H1 (cell line): Measurements from ENCODE around the gene MTMR4. TPM values are rescaled to one million over a fixed set of nuclear protein-coding genes. Genes with fewer than 3 reads are reported as not detected.

Experiments
- CTCF ChIA-PET: fragments of 300-600 bp; sonication (Branson Sonifier 250); formaldehyde crosslinking; loops from one replicate; lab custom pipeline; 2021; ENCODE audit not compliant: partially characterized antibody; lab: Charles Lee
- POLR2A ChIA-PET: fragments of 300-600 bp; sonication (Branson Sonifier 250); formaldehyde crosslinking; loops from one replicate; lab custom pipeline; 2021; ENCODE audit warnings: inconsistent platforms; ENCODE audit not compliant: partially characterized antibody; lab: Charles Lee
- DNase-seq, 2 experiments: peaks; one replicate each; pipeline versions ENCODE4 v3.0.0 to v3.0.0-alpha.2; 2010 to 2022; ENCODE audit warnings: low spot score in 2 of 2, low read depth in 1 of 2, mixed read lengths in 1 of 2
- FAIRE-seq: peaks from 2 replicates; lab custom pipeline; 2011; peaks lifted over from hg19 to GRCh38; lab: Jason Lieb, UNC
- H2AFZ ChIP-seq: 2 replicates; pipeline ENCODE4 v1.8.1; 2012; ENCODE audit warnings: low read length, inconsistent platforms
- H2AK5ac ChIP-seq: 2 replicates; pipeline ENCODE4 v1.6.1; 2013; ENCODE audit warnings: low read depth, low read length
- H2BK120ac ChIP-seq: replicated peaks from 2 replicates; pipeline ENCODE3; 2013; ENCODE audit warnings: low read depth, low read length, inconsistent platforms
- H2BK12ac ChIP-seq: 2 replicates; pipeline ENCODE4 v1.6.1; 2013; ENCODE audit warnings: low read depth, low read length
- H2BK15ac ChIP-seq: 2 replicates; pipeline ENCODE4 v1.6.1; 2013; ENCODE audit warnings: low read length
- H2BK20ac ChIP-seq: 2 replicates; pipeline ENCODE4 v1.6.1; 2013; ENCODE audit warnings: low read length
- H2BK5ac ChIP-seq: 2 replicates; pipeline ENCODE4 v1.6.1; 2013; ENCODE audit warnings: low read depth, low read length
- H3K14ac ChIP-seq: 2 replicates; pipeline ENCODE4 v1.6.1; 2013; ENCODE audit warnings: inconsistent platforms; ENCODE audit not compliant: insufficient read length
- H3K18ac ChIP-seq: 2 replicates; pipeline ENCODE4 v1.6.1; 2013; ENCODE audit warnings: low read length; ENCODE audit errors: extremely low read depth
- H3K23ac ChIP-seq: 2 replicates; pipeline ENCODE4 v1.6.1; 2013; ENCODE audit warnings: inconsistent platforms; ENCODE audit not compliant: insufficient read length
- H3K23me2 ChIP-seq: 2 replicates; pipeline ENCODE4 v1.6.1; 2013; ENCODE audit warnings: low read depth, low read length
- H3K27ac ChIP-seq: 2 replicates; pipeline ENCODE4 v1.6.1; 2011; ENCODE audit warnings: low read depth, low read length, inconsistent platforms
- H3K27me3 ChIP-seq, 4 experiments: replicated peaks in 1 of 4; 1 replicate in 1 of 4; 2 replicates in 3 of 4; pipeline versions ENCODE4 v1.6.1 to v1.8.1; 2011 to 2013; ENCODE audit warnings: low read length in 3 of 4, mild to moderate bottlenecking in 3 of 4, inconsistent platforms in 2 of 4, mixed read lengths in 2 of 4, moderate library complexity in 1 of 4; ENCODE audit not compliant: control insufficient read depth in 3 of 4, insufficient read depth in 3 of 4; ENCODE audit errors: extremely low read depth in 1 of 4
- H3K36me3 ChIP-seq, 4 experiments: 2 replicates each; pipeline versions ENCODE4 v1.6.1 to v1.8.1; 2011 to 2013; ENCODE audit warnings: mild to moderate bottlenecking in 4 of 4, low read length in 3 of 4, moderate library complexity in 2 of 4, control low read depth in 1 of 4, inconsistent platforms in 1 of 4; ENCODE audit not compliant: insufficient read depth in 4 of 4, control insufficient read depth in 2 of 4
- H3K4ac ChIP-seq: replicated peaks from 2 replicates; pipeline ENCODE3; 2013; ENCODE audit warnings: low read length, low read depth, mixed read lengths, inconsistent platforms; ENCODE audit not compliant: insufficient read length
- H3K4me1 ChIP-seq, 4 experiments: replicated peaks in 1 of 4; 1 replicate in 1 of 4; 2 replicates in 3 of 4; pipeline versions ENCODE4 v1.6.1 to v1.8.1; 2011 to 2013; ENCODE audit warnings: low read length in 3 of 4, inconsistent platforms in 2 of 4, mixed read lengths in 1 of 4; ENCODE audit not compliant: insufficient read depth in 4 of 4, control insufficient read depth in 3 of 4
- H3K4me2 ChIP-seq, 2 experiments: 2 replicates each; pipeline versions ENCODE4 v1.6.1 to v1.8.1; 2011 to 2013; ENCODE audit warnings: low read depth in 2 of 2, low read length in 2 of 2, control low read depth in 1 of 2, inconsistent platforms in 1 of 2, mild to moderate bottlenecking in 1 of 2; ENCODE audit not compliant: insufficient read depth in 1 of 2
- H3K4me3 ChIP-seq, 4 experiments: fragments of 200-600, 300-600 bp in 1 of 4; sonication (generic), shearing (Covaris generic), sonication (Bioruptor Twin) in 1 of 4; 2 replicates each; pipeline versions ENCODE4 v1.5.1 to v1.8.1; 2011 to 2016; ENCODE audit warnings: low read length in 4 of 4, low read depth in 3 of 4, control low read depth in 2 of 4, inconsistent platforms in 2 of 4, mild to moderate bottlenecking in 2 of 4, mixed read lengths in 1 of 4, moderate library complexity in 1 of 4; ENCODE audit not compliant: insufficient read depth in 2 of 4; ENCODE audit errors: extremely low read depth in 1 of 4
- H3K56ac ChIP-seq: replicated peaks from 2 replicates; pipeline ENCODE3; 2013; ENCODE audit warnings: low read depth, mild to moderate bottlenecking, mixed read lengths, low read length, inconsistent platforms; ENCODE audit not compliant: insufficient read length
- H3K79me1 ChIP-seq: 2 replicates; pipeline ENCODE4 v1.6.1; 2013; ENCODE audit warnings: low read depth, low read length, control low read depth
- H3K79me2 ChIP-seq, 2 experiments: 2 replicates each; pipeline versions ENCODE4 v1.6.1 to v1.8.1; 2012 to 2013; ENCODE audit warnings: low read length in 2 of 2, mild to moderate bottlenecking in 2 of 2, inconsistent platforms in 1 of 2; ENCODE audit not compliant: insufficient read depth in 2 of 2, control insufficient read depth in 1 of 2
- H3K9ac ChIP-seq, 4 experiments: replicated peaks in 1 of 4; 1 replicate in 1 of 4; 2 replicates in 3 of 4; pipeline versions ENCODE4 v1.6.1 to v1.8.1; 2011 to 2013; ENCODE audit warnings: low read depth in 3 of 4, low read length in 3 of 4, control low read depth in 2 of 4, mild to moderate bottlenecking in 2 of 4, moderate library complexity in 2 of 4, inconsistent platforms in 1 of 4; ENCODE audit errors: extremely low read depth in 1 of 4
- H3K9me3 ChIP-seq, 2 experiments: 2 replicates each; pipeline versions ENCODE4 v1.6.1 to v1.8.1; 2012 to 2013; ENCODE audit warnings: mild to moderate bottlenecking in 2 of 2, moderate library complexity in 2 of 2, control low read depth in 1 of 2, inconsistent platforms in 1 of 2, low read depth in 1 of 2, low read length in 1 of 2, mixed read lengths in 1 of 2; ENCODE audit not compliant: insufficient read depth in 2 of 2
- H4K20me1 ChIP-seq, 2 experiments: replicated peaks in 1 of 2; 2 replicates each; pipeline versions ENCODE3 to v1.8.1; 2011 to 2013; ENCODE audit warnings: inconsistent platforms in 2 of 2, low read length in 2 of 2, mild to moderate bottlenecking in 1 of 2; ENCODE audit not compliant: insufficient read depth in 2 of 2, control insufficient read depth in 1 of 2
- H4K5ac ChIP-seq: 2 replicates; pipeline ENCODE4 v1.6.1; 2013; ENCODE audit warnings: low read length, low read depth, mixed read lengths, inconsistent platforms; ENCODE audit not compliant: insufficient read length
- H4K8ac ChIP-seq: 2 replicates; pipeline ENCODE4 v1.8.0; 2013; ENCODE audit warnings: mild to moderate bottlenecking, moderate library complexity, low read length, inconsistent platforms; ENCODE audit not compliant: insufficient read depth; ENCODE audit errors: extremely low read depth
- H4K91ac ChIP-seq: replicated peaks from 2 replicates; pipeline ENCODE3; 2013; ENCODE audit warnings: low read length, mixed read lengths, inconsistent platforms; ENCODE audit not compliant: insufficient read length
- CBX5 ChIP-seq: fragments of 300-800, 300-1000 bp; sonication (generic); IDR thresholded peaks from 2 replicates; pipeline ENCODE4 v1.7.1; 2016; ENCODE audit warnings: antibody characterized with exemption, low read length, low read depth
- EP300 ChIP-seq, 2 experiments: IDR thresholded peaks; 1 replicate in 1 of 2; 2 replicates in 1 of 2; pipeline ENCODE4 v1.6.1; 2011 to 2012; ENCODE audit warnings: low read depth in 2 of 2, low read length in 2 of 2, mild to moderate bottlenecking in 2 of 2, borderline replicate concordance in 1 of 2, inconsistent platforms in 1 of 2, moderate library complexity in 1 of 2
- JUN ChIP-seq: IDR thresholded peaks from 2 replicates; pipeline ENCODE4 v1.6.1; 2011; ENCODE audit warnings: low read depth, mild to moderate bottlenecking, improper control_type of control experiment, low read length
- MAX ChIP-seq: IDR thresholded peaks from 2 replicates; pipeline ENCODE4 v1.6.1; 2012; ENCODE audit warnings: inconsistent platforms
- RAD21 ChIP-seq, 2 experiments: IDR thresholded peaks in 1 of 2; conservative IDR thresholded peaks in 1 of 2; 2 replicates each; pipeline ENCODE4 v1.6.1; 2011; ENCODE audit warnings: low read depth in 2 of 2, low read length in 2 of 2, improper control_type of control experiment in 1 of 2, inconsistent platforms in 1 of 2, mild to moderate bottlenecking in 1 of 2, moderate library complexity in 1 of 2
- SP4 ChIP-seq: IDR thresholded peaks from 2 replicates; pipeline ENCODE4 v1.6.1; 2012; ENCODE audit warnings: low read length, inconsistent platforms
- WGBS, 2 experiments: shearing (Covaris generic) in 1 of 2; methylation state at CpG; one replicate each; pipeline versions ENCODE4 v1.1.6 to v1.1.7; 2013 to 2015; ENCODE audit warnings: low lambda C conversion rate in 2 of 2, mixed read lengths in 2 of 2, inconsistent platforms in 1 of 2, low coverage in 1 of 2, missing lambda C conversion rate in 1 of 2; ENCODE audit not compliant: insufficient replicate concordance in 2 of 2, insufficient coverage in 1 of 2, insufficient read length in 1 of 2; ENCODE audit errors: extremely low coverage in 1 of 2, missing lambda C conversion rate in 1 of 2; 5-methylcytosine and 5-hydroxymethylcytosine counted together
- polyA plus RNA-seq, 7 experiments: library from polyadenylated mRNA; depleted of rRNA in 3 of 7; stranded (reverse) in 5 of 7; unstranded in 2 of 7; fragments of >200 nt in 5 of 7; fragments of 200-250 nt in 2 of 7; gene quantifications; 1 replicate in 5 of 7; 2 replicates in 1 of 7; 4 replicates in 1 of 7; pipeline versions ENCODE4 v1.2.1 to v1.2.3, GENCODE V29; 2011 to 2013; ENCODE audit warnings: missing spikeins in 2 of 7, mixed read lengths in 2 of 7
- total RNA-seq: library from RNA; stranded (reverse); fragmentation: NEBNext Ultra II Directional; extraction: Animal tissue kit (Norgen Biotek cat#: 25700); gene quantifications from 2 replicates; pipeline ENCODE4 v1.2.1, GENCODE V29; 2021

The MTMR4 gene
- total and polyA plus RNA-seq, 2 of the 8 experiments (the other 6 are each of a cell fraction or from before 2014, with no cell fraction given) = 15.9 to 39.2 TPM

- Histone ChIP-seq H2AFZ (no peak overlapping the region), H2BK15ac (no peak overlapping the region), H2BK12ac (no peak overlapping the region), H3K79me1 (no peaks in the 10 kb centered on the region), H3K27me3 (no peaks in the 10 kb centered on the region), H3K4ac (no peak overlapping the region), H3K4me1 (no peaks in the 10 kb centered on the region), H2AK5ac (no peak overlapping the region), H3K4me3 (no peak overlapping the region), H3K56ac (no peak overlapping the region), H4K20me1 (peaks cover 8 to 9% of the 10 kb centered on the region in 2 experiments), H3K14ac (no peak overlapping the region), H2BK20ac (no peak overlapping the region), H3K4me2 (no peak overlapping the region)
- WGBS, 2 experiments = 80% methylated on average over 6 of the region's 7 CpGs; no CpG with 5 or more reads in 1 of the 2 experiments
- no peak for FAIRE-seq
- POLR2A ChIA-PET = interaction anchor here (1.1 to 2.1 kb wide), 3 partner anchors 8 to 10 kb away, joined by 3 to 10 read pairs (median 3); partner anchors contain the start of gene MTMR4
- TF ChIP-seq SP4 = no peak
- TF ChIP-seq RAD21 (IDR thresholded peaks at IDR 0.05 in 1 of 2, conservative IDR thresholded peaks at IDR 0.05 in 1 of 2; ENCODE audit: low read depth in 2 of 2, low read length in 2 of 2) = no peak
- no peak for TF ChIP-seq EP300 (IDR thresholded peaks at IDR 0.05; ENCODE audit: borderline replicate concordance in 1 of 2, low read depth in 2 of 2, low read length in 2 of 2)
- TF ChIP-seq CBX5 = no peak
- no peak for TF ChIP-seq JUN
- no peak for TF ChIP-seq MAX
- TF ChIP-seq, all 59 proteins: peak for 0
- DNase-seq = no peak
- H3K23me2 ChIP-seq = no peaks in the 10 kb centered on the region
- no peak overlapping the region for H3K18ac ChIP-seq
- no peaks in the 10 kb centered on the region for H3K9me3 ChIP-seq
- no peak overlapping the region for H3K23ac ChIP-seq
- H2BK120ac ChIP-seq = no peak overlapping the region
- no peak overlapping the region for H4K91ac ChIP-seq
- no peak overlapping the region for H3K27ac ChIP-seq
- CTCF ChIA-PET = interaction anchor here (0.6 to 1.3 kb wide), 2 partner anchors 12 to 89 kb away, joined by 3 to 5 read pairs; no protein-coding TSS in a partner anchor
- no peak overlapping the region for H4K5ac ChIP-seq
- peaks cover 41 to 89% (median 75%) of the 10 kb centered on the region in 4 experiments for H3K36me3 ChIP-seq
- no peak overlapping the region; the same call in 1 of the 2 replicates for H4K8ac ChIP-seq
- no peak overlapping the region for H3K9ac ChIP-seq
- no peaks in the 10 kb centered on the region for H3K79me2 ChIP-seq
- no peak overlapping the region for H2BK5ac ChIP-seq
These were observed 7.9 kb downstream of the MTMR4 start for GRCh38 chr17:58506354-58507080.
